ENCODE results near the gene RSRC1.

The RSRC1 gene

GRCh38 chr3:158455406-158455805, 345.5 kb downstream of the RSRC1 start:
- TF ChIP-seq EGR1 (IDR thresholded peaks at IDR 0.05) (no peak), TEAD4 (IDR thresholded peaks at IDR 0.05) (no peak)

GRCh38 chr3:158456114-158456513, 346.2 kb downstream of the RSRC1 start:
- no peak for TF ChIP-seq ZBTB7A (IDR thresholded peaks at IDR 0.05; ENCODE audit: low read depth)
- no peak for TF ChIP-seq TEAD4 (IDR thresholded peaks at IDR 0.05)

- TF ChIP-seq USF1 (IDR thresholded peaks at IDR 0.05) (no peak), CREB1 (IDR thresholded peaks at IDR 0.05; ENCODE audit: low read depth) (no peak)
Observed at GRCh38 chr3:158458464-158458863, 348.6 kb downstream of the RSRC1 start.

- no peak for TF ChIP-seq FOXM1 (IDR thresholded peaks at IDR 0.05; ENCODE audit: borderline replicate concordance, low read depth)
- no peak for TF ChIP-seq TEAD4 (IDR thresholded peaks at IDR 0.05)
- no peak for TF ChIP-seq CEBPB (IDR thresholded peaks at IDR 0.05)
- no peak for TF ChIP-seq REST (IDR thresholded peaks at IDR 0.05; ENCODE audit: low read depth)
- TF ChIP-seq TAF1 (IDR thresholded peaks at IDR 0.05; ENCODE audit: low read depth) = no peak
- TF ChIP-seq YY1 (IDR thresholded peaks at IDR 0.05; ENCODE audit: low read depth) = no peak
- TF ChIP-seq CREB1 (IDR thresholded peaks at IDR 0.05; ENCODE audit: low read depth) = no peak
- no peak for TF ChIP-seq TCF12 (IDR thresholded peaks at IDR 0.05; ENCODE audit: low read depth)
- TF ChIP-seq NFIC (IDR thresholded peaks at IDR 0.05) = no peak
- no peak for TF ChIP-seq USF1 (IDR thresholded peaks at IDR 0.05)
- TF ChIP-seq ZBTB7A (IDR thresholded peaks at IDR 0.05; ENCODE audit: low read depth) = no peak
- TF ChIP-seq EGR1 (IDR thresholded peaks at IDR 0.05) = no peak
Observed at GRCh38 chr3:158460926-158461325, 351.0 kb downstream of the RSRC1 start.

GRCh38 chr3:158463556-158463955, 353.7 kb downstream of the RSRC1 start:
- no peak for TF ChIP-seq YY1 (IDR thresholded peaks at IDR 0.05; ENCODE audit: low read depth)
- TF ChIP-seq TAF1 (IDR thresholded peaks at IDR 0.05; ENCODE audit: low read depth) = no peak

GRCh38 chr3:158465074-158465473, 355.2 kb downstream of the RSRC1 start:
- TF ChIP-seq TAF1 (IDR thresholded peaks at IDR 0.05; ENCODE audit: low read depth) (no peak), ZBTB7A (IDR thresholded peaks at IDR 0.05; ENCODE audit: low read depth) (no peak), REST (IDR thresholded peaks at IDR 0.05; ENCODE audit: low read depth) (no peak), EP300 (IDR thresholded peaks at IDR 0.05; ENCODE audit: borderline replicate concordance) (no peak), NFIC (IDR thresholded peaks at IDR 0.05) (no peak), CEBPB (IDR thresholded peaks at IDR 0.05) (no peak), MAX (IDR thresholded peaks at IDR 0.05) (no peak), RAD21 (IDR thresholded peaks at IDR 0.05; ENCODE audit: low read depth) (no peak), CREB1 (IDR thresholded peaks at IDR 0.05; ENCODE audit: low read depth) (no peak), FOXM1 (IDR thresholded peaks at IDR 0.05; ENCODE audit: borderline replicate concordance, low read depth) (no peak), TCF12 (IDR thresholded peaks at IDR 0.05; ENCODE audit: low read depth) (no peak), YY1 (IDR thresholded peaks at IDR 0.05; ENCODE audit: low read depth) (no peak), EGR1 (IDR thresholded peaks at IDR 0.05) (no peak), TEAD4 (IDR thresholded peaks at IDR 0.05) (no peak), USF1 (IDR thresholded peaks at IDR 0.05) (no peak)

GRCh38 chr3:158470944-158471638, 361.2 kb downstream of the RSRC1 start:
- no peak for TF ChIP-seq EGR1 (IDR thresholded peaks at IDR 0.05)
- TF ChIP-seq MAX (IDR thresholded peaks at IDR 0.05) = no peak
- TF ChIP-seq YY1 (IDR thresholded peaks at IDR 0.05; ENCODE audit: low read depth) = no peak
- TF ChIP-seq CEBPB (IDR thresholded peaks at IDR 0.05) = no peak
- no peak for TF ChIP-seq TAF1 (IDR thresholded peaks at IDR 0.05; ENCODE audit: low read depth)
- no peak for TF ChIP-seq EP300 (IDR thresholded peaks at IDR 0.05; ENCODE audit: borderline replicate concordance)
- no peak for TF ChIP-seq FOXM1 (IDR thresholded peaks at IDR 0.05; ENCODE audit: borderline replicate concordance, low read depth)
- no peak for TF ChIP-seq USF1 (IDR thresholded peaks at IDR 0.05)
- no peak for TF ChIP-seq ZBTB7A (IDR thresholded peaks at IDR 0.05; ENCODE audit: low read depth)
- no peak for TF ChIP-seq REST (IDR thresholded peaks at IDR 0.05; ENCODE audit: low read depth)
- TF ChIP-seq NFIC (IDR thresholded peaks at IDR 0.05) = no peak

Data from Ishikawa (cell line).